A673 (cell line): ENCODE measurements around the gene WDSUB1. TPM values are rescaled to one million over a fixed set of nuclear protein-coding genes. Genes with fewer than 3 reads are reported as not detected.

Source experiments
- BruUV-seq: library from RNA; stranded (reverse); fragments of 400-500 nt; replicated peaks from 2 replicates; lab custom pipeline; 2021; lab: Mats Ljungman, UMichigan
- CTCF ChIA-PET: fragments of 300-600 bp; sonication (Branson Sonifier 250); formaldehyde crosslinking; loops from one replicate; lab custom pipeline; 2022; ENCODE audit warnings: antibody characterized with exemption; lab: Charles Lee
- POLR2A ChIA-PET: fragments of 300-600 bp; sonication (Branson Sonifier 250); formaldehyde crosslinking; loops from one replicate; lab custom pipeline; 2022; ENCODE audit warnings: antibody characterized with exemption; ENCODE audit not compliant: low non-redundant PET; lab: Charles Lee
- DNase-seq: peaks from one replicate; pipeline ENCODE4 v3.0.0-alpha.2; 2015; ENCODE audit warnings: low spot score
- H3K27ac ChIP-seq: fragments of 200-600 bp; sonication (generic); 2 replicates; pipeline ENCODE4 v1.5.1; 2016; ENCODE audit warnings: mixed run types, low read depth, mild to moderate bottlenecking, mixed read lengths, antibody characterized with exemption, low read length; ENCODE audit not compliant: poor library complexity, severe bottlenecking
- H3K27me3 ChIP-seq: fragments of 200-600 bp; sonication (generic); replicated peaks from 2 replicates; pipeline ENCODE4 v1.6.1; 2017; ENCODE audit warnings: mixed run types, low read depth, mild to moderate bottlenecking, mixed read lengths, antibody characterized with exemption, low read length; ENCODE audit not compliant: insufficient read depth, poor library complexity
- H3K36me3 ChIP-seq: fragments of 200-600 bp; sonication (generic); 2 replicates; pipeline ENCODE4 v1.6.1; 2016; ENCODE audit warnings: mixed run types, mild to moderate bottlenecking, mixed read lengths, antibody characterized with exemption, low read length; ENCODE audit not compliant: insufficient read depth, poor library complexity, severe bottlenecking
- H3K4me1 ChIP-seq: fragments of 200-600 bp; sonication (generic); 2 replicates; pipeline ENCODE4 v1.6.1; 2017; ENCODE audit warnings: mixed run types, mild to moderate bottlenecking, mixed read lengths, antibody characterized with exemption, low read length; ENCODE audit not compliant: insufficient read depth, poor library complexity, severe bottlenecking
- H3K4me3 ChIP-seq: fragments of 200-600 bp; sonication (generic); 2 replicates; pipeline ENCODE4 v1.5.1; 2016; ENCODE audit warnings: low read depth, mixed run types, mild to moderate bottlenecking, mixed read lengths, low read length; ENCODE audit not compliant: poor library complexity, severe bottlenecking
- H3K9me3 ChIP-seq: fragments of 200-600 bp; sonication (generic); 2 replicates; pipeline ENCODE4 v1.6.1; 2016; ENCODE audit warnings: mixed run types, low read depth, mild to moderate bottlenecking, mixed read lengths, antibody characterized with exemption, low read length; ENCODE audit not compliant: poor library complexity, severe bottlenecking
- EZH2 ChIP-seq: fragments of 200-600 bp; sonication (generic); IDR thresholded peaks from 2 replicates; pipeline ENCODE4 v1.6.1; 2017; ENCODE audit warnings: borderline replicate concordance, low read depth, mild to moderate bottlenecking, mixed read lengths, antibody characterized with exemption, low read length; ENCODE audit not compliant: poor library complexity, severe bottlenecking
- intact Hi-C: fragments of 100-400 bp; cut with micrococcal nuclease; formaldehyde crosslinking; loops from one replicate; pipeline ENCODE4 v1.10.0; 2022; ENCODE audit not compliant: unreplicated experiment
- total RNA-seq: library from RNA; stranded (reverse); gene quantifications from 2 replicates; pipeline ENCODE4 v1.2.3, GENCODE V29; 2021
- TF ChIP-seq, protein P1 (sequence below): fragments of 300-800, 200-600 bp; sonication (generic); conservative IDR thresholded peaks from 2 replicates; pipeline ENCODE4 v1.5.1; 2017; ENCODE audit warnings: low read depth, mild to moderate bottlenecking, antibody characterized with exemption, low read length, moderate library complexity, mixed read lengths

The WDSUB1 gene
- total RNA-seq, 1 experiment from 2014 or later: 11.9 TPM

DNA sequence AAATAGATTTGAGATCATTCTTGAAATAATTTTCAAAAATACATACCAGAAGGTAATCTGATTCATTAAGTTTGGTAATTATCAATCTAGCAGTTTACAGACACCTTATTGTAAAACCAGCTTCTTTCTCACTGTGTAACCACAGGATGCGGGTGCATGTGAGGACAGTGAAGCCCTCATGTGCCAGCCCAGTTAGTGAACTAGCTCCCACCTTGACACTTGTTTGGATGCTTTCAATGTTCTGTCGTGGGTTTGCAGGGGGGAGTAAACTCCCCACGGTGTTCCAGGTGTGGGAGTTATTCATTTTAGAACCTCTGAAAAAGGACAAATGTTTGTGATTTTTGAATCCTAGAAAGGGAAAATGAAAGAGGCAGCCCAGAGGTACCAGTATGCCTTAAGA, 59.0 kb downstream of the WDSUB1 start:
- ChIA-PET CTCF (no interaction called here), POLR2A (no interaction called here)
- Histone ChIP-seq H3K4me1 (peaks cover 12% of the 10 kb centered on the region), H3K36me3 (no peaks in the 10 kb centered on the region), H3K27me3 (no peaks in the 10 kb centered on the region), H3K4me3 (no peak overlapping the region), H3K27ac (no peak overlapping the region), H3K9me3 (no peaks in the 10 kb centered on the region)
- intact Hi-C loops: no loop called here
- BruUV-seq: no TSS peak
- no peak for DNase-seq
- TF ChIP-seq EZH2: no peak
- TF ChIP-seq, protein P1, sequence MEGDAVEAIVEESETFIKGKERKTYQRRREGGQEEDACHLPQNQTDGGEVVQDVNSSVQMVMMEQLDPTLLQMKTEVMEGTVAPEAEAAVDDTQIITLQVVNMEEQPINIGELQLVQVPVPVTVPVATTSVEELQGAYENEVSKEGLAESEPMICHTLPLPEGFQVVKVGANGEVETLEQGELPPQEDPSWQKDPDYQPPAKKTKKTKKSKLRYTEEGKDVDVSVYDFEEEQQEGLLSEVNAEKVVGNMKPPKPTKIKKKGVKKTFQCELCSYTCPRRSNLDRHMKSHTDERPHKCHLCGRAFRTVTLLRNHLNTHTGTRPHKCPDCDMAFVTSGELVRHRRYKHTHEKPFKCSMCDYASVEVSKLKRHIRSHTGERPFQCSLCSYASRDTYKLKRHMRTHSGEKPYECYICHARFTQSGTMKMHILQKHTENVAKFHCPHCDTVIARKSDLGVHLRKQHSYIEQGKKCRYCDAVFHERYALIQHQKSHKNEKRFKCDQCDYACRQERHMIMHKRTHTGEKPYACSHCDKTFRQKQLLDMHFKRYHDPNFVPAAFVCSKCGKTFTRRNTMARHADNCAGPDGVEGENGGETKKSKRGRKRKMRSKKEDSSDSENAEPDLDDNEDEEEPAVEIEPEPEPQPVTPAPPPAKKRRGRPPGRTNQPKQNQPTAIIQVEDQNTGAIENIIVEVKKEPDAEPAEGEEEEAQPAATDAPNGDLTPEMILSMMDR: no peak

- no TSS peak for BruUV-seq
- CTCF ChIA-PET: no interaction called here
- POLR2A ChIA-PET: no interaction called here
- Histone ChIP-seq H3K9me3 (no peaks in the 10 kb centered on the region), H3K27ac (no peak overlapping the region), H3K4me1 (peaks cover 12% of the 10 kb centered on the region), H3K27me3 (no peaks in the 10 kb centered on the region), H3K36me3 (no peaks in the 10 kb centered on the region), H3K4me3 (no peak overlapping the region)
- intact Hi-C loops: no loop called here
- DNase-seq: peak; percentile 35
- TF ChIP-seq, protein P1: no peak
- no peak for TF ChIP-seq EZH2
Measured at GRCh38 chr2:159226608-159227385, 59.7 kb downstream of the WDSUB1 start.

DNA sequence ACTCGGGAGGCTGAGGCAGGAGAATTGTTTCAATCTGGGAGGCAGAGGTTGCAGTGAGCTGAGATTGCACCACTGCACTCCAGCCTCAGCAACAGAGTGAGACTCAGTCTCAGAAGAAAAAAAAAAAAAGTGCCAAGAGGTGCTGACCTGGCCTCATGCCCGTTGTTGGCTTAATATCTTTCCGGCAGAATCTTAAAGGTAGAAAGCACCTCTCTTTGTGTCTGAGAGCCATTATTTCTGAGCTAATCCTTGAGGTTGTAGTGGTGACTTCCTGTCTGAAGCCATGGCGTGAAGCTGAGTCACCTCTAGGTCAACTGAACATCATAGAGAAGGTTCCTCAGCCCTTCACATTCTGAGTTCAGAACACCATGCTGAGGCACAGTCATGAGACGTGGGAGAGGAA, 60.4 kb downstream of the WDSUB1 start:
- H3K27ac ChIP-seq: no peak overlapping the region
- no peak for DNase-seq
- H3K27me3 ChIP-seq: no peaks in the 10 kb centered on the region
- intact Hi-C loops: no loop called here
- CTCF ChIA-PET: no interaction called here
- no peaks in the 10 kb centered on the region for H3K9me3 ChIP-seq
- TF ChIP-seq EZH2: no peak
- TF ChIP-seq, protein P1: no peak
- H3K36me3 ChIP-seq: no peaks in the 10 kb centered on the region
- POLR2A ChIA-PET: no interaction called here
- H3K4me1 ChIP-seq: peaks cover 12% of the 10 kb centered on the region
- no TSS peak for BruUV-seq
- H3K4me3 ChIP-seq: no peak overlapping the region
